Tibial artery (tissue), 4 donors: ENCODE data around the gene VAT1L.

Source experiments
- DNase-seq, 2 donors: peaks; one replicate each; pipeline ENCODE4 v3.0.0-alpha.2; 2019
- H3K27ac ChIP-seq, 2 donors: fragments of 200-600 bp; sonication (generic) in 1 of 2; 1 replicate in 1 of 2; 2 replicates in 1 of 2; pipeline ENCODE4 v1.5.1; 2018 to 2019; ENCODE audit warnings: mild to moderate bottlenecking in 1 of 2
- H3K27me3 ChIP-seq, 2 donors: fragments of 200-600 bp; sonication (generic) in 1 of 2; one replicate each; pipeline versions ENCODE4 v1.5.1 to v1.6.0; 2016 to 2019
- H3K36me3 ChIP-seq, 3 donors: fragments of 200-600 bp; sonication (generic) in 2 of 3; one replicate each; pipeline ENCODE4 v1.5.1; 2016 to 2019; ENCODE audit warnings: mild to moderate bottlenecking in 2 of 3
- H3K4me1 ChIP-seq, 4 donors: fragments of 200-600 bp; sonication (generic) in 2 of 4; 1 replicate in 3 of 4; 2 replicates in 1 of 4; pipeline ENCODE4 v1.5.1; 2016 to 2019
- H3K4me3 ChIP-seq, 2 donors: fragments of 200-600 bp; sonication (generic) in 1 of 2; 1 replicate in 1 of 2; 2 replicates in 1 of 2; pipeline ENCODE4 v1.5.1; 2018 to 2019; ENCODE audit warnings: mild to moderate bottlenecking in 2 of 2
- H3K9me3 ChIP-seq, 3 donors: fragments of 200-600 bp; sonication (generic) in 1 of 3; one replicate each; pipeline ENCODE4 v1.5.1; 2016 to 2019
- CTCF ChIP-seq, 2 experiments: fragments of 200-600 bp in 1 of 2; fragments of 450-650 bp in 1 of 2; IDR thresholded peaks; one replicate each; pipeline ENCODE4 v1.5.1; 2017 to 2019; ENCODE audit warnings: antibody characterized with exemption in 2 of 2, mild to moderate bottlenecking in 1 of 2, moderate library complexity in 1 of 2
- intact Hi-C: fragments of 100-400 bp; cut with DNase I; formaldehyde crosslinking; loops from one replicate; pipeline ENCODE4 v1.15.0; 2023; ENCODE audit warnings: low total_unique reads

Gene VAT1L

GRCh38 chr16:77748421-77749005 lies 39.9 kb upstream of the VAT1L start:
- Histone ChIP-seq H3K4me3 (no peak overlapping the region), H3K4me1 (no peaks in the 10 kb centered on the region), H3K27ac (no peak overlapping the region), H3K36me3 (no peaks in the 10 kb centered on the region), H3K27me3 (no peaks in the 10 kb centered on the region), H3K9me3 (no peaks in the 10 kb centered on the region)
- no peak for DNase-seq
- intact Hi-C loops, result no loop called here
- no peak for TF ChIP-seq CTCF (IDR thresholded peaks at IDR 0.05)

GRCh38 chr16:77749415-77749814 lies 38.9 kb upstream of the VAT1L start:
- Histone ChIP-seq H3K27ac (no peak overlapping the region), H3K4me1 (no peaks in the 10 kb centered on the region), H3K9me3 (no peaks in the 10 kb centered on the region), H3K36me3 (no peaks in the 10 kb centered on the region), H3K4me3 (no peak overlapping the region), H3K27me3 (no peaks in the 10 kb centered on the region)
- no peak for DNase-seq
- no peak for TF ChIP-seq CTCF (IDR thresholded peaks at IDR 0.05)
- intact Hi-C loops, result no loop called here

DNA sequence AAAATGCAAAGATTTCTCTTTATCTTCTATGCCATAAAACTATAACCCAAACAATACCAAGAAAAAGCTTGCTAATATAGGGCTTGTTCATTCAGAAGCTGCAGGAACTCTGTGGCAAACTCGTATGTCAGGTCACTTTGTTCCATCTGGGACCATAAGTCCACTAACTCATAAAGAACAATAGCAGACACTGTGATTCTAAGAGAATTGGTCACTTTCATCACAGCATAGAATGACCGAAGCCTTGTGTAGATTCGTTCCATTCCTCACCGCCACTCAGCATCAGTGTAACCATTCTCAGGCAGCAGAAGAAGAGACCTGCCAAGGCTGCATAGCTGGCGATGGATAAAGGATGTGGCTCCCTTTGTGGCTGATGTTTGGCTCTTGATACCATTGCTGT lies 30.3 kb upstream of the VAT1L start:
- no peak for TF ChIP-seq CTCF (IDR thresholded peaks at IDR 0.05)
- Histone ChIP-seq H3K9me3 (no peaks in the 10 kb centered on the region), H3K4me1 (no peaks in the 10 kb centered on the region), H3K27ac (no peak overlapping the region), H3K36me3 (no peaks in the 10 kb centered on the region), H3K4me3 (no peak overlapping the region), H3K27me3 (no peaks in the 10 kb centered on the region)
- intact Hi-C loops, result no loop called here
- no peak for DNase-seq

DNA sequence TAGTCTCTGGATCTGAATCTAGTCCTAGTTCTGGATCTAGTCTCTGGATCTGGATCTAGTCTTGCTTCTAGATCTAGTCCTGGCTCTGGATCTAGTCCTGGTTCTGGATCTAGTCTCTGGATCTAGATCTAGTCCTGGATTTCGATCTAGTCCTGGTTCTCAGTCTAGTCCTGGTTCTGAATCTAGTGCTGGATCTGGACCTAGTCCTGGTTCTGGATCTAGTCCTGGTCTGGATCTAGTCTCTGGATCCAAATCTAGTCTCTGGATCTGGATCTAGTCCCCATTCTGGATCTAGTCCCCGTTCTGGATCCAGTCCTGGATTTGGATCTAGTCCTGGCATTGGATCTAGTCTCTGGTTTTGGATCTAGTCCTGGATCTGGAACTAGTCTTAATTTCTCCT lies 29.9 kb upstream of the VAT1L start:
- Histone ChIP-seq H3K4me1 (peaks cover 0 to 4% (median 1%) of the 10 kb centered on the region in 4 donors), H3K27me3 (no peaks in the 10 kb centered on the region), H3K4me3 (no peak overlapping the region), H3K27ac (no peak overlapping the region), H3K36me3 (no peaks in the 10 kb centered on the region), H3K9me3 (no peaks in the 10 kb centered on the region)
- intact Hi-C loops, result no loop called here
- DNase-seq, result no peak
- TF ChIP-seq CTCF (IDR thresholded peaks at IDR 0.05), result no peak

- intact Hi-C loops, result no loop called here
- H3K4me1 ChIP-seq, result peaks cover 0 to 11% (median 7%) of the 10 kb centered on the region in 4 donors
- no peaks in the 10 kb centered on the region for H3K27me3 ChIP-seq
- DNase-seq, result no peak
- no peak for TF ChIP-seq CTCF (IDR thresholded peaks at IDR 0.05)
- H3K4me3 ChIP-seq, result no peak overlapping the region
- H3K36me3 ChIP-seq, result no peaks in the 10 kb centered on the region
- no peak overlapping the region for H3K27ac ChIP-seq
- no peaks in the 10 kb centered on the region for H3K9me3 ChIP-seq
Observed at GRCh38 chr16:77759201-77759600, 29.2 kb upstream of the VAT1L start.

- no peak for DNase-seq
- TF ChIP-seq CTCF (IDR thresholded peaks at IDR 0.05), result no peak
- Histone ChIP-seq H3K27ac (no peak overlapping the region), H3K4me1 (peaks cover 0 to 17% (median 11%) of the 10 kb centered on the region in 4 donors), H3K4me3 (no peak overlapping the region), H3K36me3 (no peaks in the 10 kb centered on the region), H3K9me3 (no peaks in the 10 kb centered on the region), H3K27me3 (no peaks in the 10 kb centered on the region)
- intact Hi-C loops, result no loop called here
Observed at GRCh38 chr16:77759821-77760220, 28.5 kb upstream of the VAT1L start.
